ENCODE measurements around the gene NOD2.
A peak's percentile ranks its signal among the peaks of the same experiment; 100 is the strongest.

The NOD2 gene

DNA sequence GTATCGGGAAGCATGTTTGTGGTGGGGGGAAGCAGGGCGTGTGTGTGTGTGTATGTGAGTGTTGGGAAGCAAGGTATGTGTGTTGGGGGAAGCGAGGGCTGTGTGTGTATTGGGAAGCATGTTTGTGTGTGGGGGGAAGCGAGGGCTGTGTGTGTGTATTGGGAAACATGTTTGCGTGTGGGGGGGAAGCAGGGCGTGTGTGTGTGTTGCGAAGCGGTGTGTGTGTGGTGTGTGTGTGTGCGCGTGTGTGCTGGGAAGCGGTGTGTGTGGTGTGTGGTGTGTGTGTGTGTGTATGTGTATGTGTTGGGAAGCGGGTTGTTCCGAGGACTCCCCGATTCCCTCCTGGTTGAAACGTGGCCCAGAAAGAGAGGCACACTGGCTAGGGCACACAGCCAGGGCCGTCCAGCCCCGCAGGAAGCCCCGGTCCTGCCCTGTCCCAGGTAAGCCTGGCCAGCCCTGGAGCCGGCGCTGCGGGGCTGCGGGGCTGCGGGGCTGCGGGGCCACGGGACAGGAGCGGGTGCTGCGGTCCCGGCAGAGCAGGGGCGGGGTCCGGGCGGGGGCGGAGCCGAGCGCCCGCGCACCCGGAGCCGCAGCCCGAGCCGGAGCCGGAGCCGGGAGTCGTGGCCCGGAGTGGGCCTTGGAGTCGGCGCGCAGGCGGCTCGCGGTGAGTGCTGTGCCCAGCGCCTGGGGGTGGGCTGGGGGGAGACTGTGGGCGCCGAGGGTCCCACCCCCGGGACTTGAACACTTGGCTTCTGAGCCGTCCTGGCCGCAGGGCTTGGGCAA is at the start of gene NOD2:
Gene NOD2, plus strand, starts transcription at position 608 of the 783 bp plus-strand sequence. CDS start 5,890 bp downstream, outside the sequence.
- DNase-seq, result no peak

DNA sequence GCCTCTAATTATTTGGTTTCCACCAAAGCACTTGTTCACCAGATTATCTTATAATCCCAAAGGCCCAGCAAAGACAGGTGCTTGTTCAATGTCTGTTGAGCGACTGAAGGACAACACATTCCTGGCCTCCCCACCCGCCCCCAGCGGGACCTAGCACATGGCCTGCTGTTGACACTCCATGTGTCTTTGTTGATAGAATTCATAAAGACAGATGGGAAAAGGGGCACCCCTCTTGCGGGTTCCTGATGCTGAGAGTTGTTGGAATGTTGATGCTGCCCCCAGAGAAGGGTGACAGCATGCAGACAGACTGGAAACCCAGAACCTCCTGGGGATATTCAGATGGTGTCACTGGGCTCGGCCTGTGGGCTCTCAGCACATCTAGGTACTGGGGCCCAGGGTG is 49.2 kb upstream of the NOD2 start:
- DNase-seq, result no peak

DNA sequence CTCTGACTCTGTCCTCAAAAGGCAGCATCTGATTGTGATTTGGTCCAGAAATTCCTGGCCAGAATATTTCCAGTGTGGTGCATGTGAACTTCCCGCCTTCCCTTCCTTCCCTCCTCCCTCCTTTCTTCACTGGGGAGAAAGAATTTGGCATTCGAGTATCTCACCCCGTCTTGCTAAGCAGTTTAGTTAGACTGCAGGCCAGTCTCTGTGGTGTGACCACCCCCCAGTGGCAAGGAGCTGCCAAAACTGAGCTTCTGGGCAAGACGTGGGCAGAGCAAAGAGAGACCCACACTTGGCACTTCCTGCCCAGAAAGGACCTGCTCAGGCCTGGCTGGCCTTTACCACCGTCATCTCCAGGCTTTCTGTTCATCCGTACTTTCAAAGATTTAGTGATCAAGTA is 48.7 kb upstream of the NOD2 start:
- peak in 7 of 14 donors; percentile 12 to 30 (median 15) for DNase-seq

DNA sequence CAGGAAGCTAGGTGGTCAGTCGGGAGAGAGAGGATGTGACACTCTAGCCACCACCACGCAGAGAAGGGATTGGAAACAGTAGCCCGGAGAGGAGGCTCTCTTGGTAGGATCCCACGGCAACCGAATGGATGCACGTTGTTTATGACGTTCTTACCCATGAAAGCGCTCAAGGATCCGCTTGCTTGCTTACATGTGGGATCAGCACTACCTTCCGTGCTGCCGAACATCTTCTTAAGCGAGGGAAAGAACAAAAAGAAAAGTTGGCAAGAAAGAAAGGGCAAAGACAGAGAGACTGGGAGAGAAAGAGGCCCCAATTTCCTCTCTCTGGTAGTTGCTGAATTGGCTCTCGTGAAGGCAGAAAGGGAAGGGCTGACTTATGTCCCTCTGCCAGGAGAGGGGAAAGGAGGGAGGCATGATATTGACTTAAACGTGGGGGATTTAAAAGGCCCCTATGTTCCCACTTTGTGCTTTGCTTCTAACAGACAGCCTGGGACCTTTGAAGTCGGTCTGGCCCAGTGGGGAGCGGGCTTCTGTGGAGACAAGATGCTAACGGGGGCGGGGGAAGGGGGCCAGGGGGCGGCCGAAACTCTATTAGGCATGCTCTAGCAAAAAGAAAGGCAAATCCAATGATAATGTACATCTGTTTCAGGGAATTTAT is 47.7 kb upstream of the NOD2 start:
- DNase-seq, result no peak

DNA sequence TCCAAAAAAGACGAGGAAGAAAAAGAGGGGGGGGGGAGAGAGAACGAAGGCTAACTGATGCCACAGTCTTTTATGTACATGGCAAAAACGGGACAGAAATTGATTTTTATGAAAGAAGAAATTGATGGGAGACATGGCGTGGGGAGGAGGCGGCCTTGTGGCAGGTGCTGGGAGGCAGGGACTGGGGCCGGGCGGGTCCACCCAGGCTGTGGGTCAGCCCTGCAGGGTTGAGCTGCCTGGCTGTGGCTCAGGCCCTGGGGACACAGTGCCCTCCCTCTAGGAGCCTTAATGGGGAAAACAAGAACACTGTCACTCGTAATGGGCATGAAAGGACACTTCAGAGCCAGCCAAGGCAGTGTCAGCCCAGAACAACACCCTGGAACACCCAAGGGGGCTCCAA is 47.1 kb upstream of the NOD2 start:
- no peak for DNase-seq

DNA sequence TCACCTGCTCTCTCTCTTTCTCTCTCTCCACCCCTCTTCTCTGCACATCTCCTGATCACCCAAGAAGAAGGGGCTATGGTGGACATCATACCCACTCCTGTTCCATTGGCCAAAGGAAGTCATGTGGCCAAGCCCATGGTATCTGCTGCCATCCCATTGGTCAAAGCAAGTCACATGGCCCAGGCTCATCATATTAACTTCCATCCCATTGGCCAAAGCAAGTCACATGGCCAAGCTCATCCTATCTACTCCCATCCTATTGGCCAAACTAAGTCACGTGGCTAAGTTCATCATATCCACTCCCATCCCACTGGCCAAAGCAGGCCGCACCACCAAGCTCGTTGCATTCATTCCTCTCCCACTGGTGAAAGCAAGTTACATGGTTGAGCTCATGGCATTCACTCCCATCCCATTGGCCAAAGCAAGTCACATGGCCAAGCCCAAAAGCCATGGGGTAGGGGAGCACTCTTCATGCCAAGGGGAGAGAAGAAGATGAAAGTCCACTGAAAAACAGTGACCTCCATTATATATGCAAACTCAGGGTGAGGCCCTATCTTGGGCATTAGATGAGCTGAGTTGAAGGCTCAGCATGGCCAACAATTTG is 41.5 kb upstream of the NOD2 start:
- DNase-seq, result no peak

DNA sequence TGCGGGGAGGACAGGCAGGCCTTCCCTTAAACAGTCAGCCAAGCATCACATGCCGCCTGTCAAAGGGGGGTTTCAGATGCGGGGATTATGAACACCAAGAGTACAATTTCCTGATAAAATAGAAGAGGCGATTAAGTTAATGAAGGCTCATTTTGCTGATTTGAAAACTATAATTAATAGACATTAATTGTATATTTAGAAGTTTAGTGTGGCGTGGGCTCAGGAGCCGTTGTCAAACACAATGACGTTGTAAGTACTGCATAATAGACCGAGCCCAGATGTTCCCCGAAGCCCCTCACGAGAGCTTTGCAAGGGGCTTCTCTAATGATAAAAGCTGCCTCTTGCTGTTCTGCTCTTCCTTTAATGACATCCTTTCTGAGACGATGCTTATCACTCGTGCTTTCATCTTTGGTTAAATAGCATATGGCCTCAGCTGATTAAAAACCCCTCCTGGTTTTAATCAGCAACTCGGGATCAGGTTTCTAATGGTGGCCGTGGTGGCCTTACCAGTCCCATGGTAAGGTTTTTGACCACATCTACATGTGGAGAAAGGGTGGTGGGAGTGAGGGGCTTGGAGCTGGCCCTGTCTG is 40.5 kb upstream of the NOD2 start:
- DNase-seq, result no peak

DNA sequence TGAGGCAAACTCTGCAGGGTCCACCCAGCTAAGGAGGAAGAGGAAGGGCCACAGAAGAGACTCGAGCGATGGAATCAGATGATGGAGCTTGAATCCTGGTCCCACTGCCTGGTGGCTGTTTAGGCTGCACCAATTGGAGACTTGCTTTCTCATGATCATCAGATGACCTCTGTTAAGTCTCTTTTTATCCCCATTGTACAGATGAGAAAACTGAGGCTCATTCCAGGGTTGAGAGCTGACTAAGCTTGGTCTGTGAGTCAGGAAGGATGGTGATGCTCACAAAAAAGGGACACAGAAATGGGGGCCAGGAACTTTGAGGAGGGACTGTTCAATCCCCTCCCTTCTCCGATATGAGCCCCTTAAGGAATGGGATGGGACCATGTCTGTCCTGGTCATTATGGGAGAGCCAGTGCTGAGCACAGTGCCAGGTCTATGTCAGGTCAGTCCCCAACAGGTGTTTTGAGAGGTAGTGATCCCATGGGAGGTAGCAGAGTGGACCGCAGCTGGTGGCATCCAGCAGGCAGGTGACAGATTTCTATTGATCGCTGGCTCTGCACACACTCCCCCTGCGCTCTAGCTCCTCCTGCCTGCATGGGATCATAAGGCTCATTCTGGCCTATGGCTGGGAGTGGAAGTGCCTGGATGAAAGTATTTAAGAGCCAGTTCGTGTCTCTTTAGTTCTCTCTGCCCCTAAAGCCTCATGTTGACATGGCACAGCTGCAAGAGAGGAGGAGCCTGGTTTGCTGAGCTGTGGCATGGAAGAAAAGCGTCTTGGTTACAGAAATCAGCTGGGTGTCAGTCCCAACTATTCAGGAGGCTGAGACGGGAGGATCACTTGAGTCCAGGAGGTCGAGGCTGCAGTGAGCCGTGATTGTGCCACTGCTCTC is 39.5 kb upstream of the NOD2 start:
- no peak for DNase-seq

DNA sequence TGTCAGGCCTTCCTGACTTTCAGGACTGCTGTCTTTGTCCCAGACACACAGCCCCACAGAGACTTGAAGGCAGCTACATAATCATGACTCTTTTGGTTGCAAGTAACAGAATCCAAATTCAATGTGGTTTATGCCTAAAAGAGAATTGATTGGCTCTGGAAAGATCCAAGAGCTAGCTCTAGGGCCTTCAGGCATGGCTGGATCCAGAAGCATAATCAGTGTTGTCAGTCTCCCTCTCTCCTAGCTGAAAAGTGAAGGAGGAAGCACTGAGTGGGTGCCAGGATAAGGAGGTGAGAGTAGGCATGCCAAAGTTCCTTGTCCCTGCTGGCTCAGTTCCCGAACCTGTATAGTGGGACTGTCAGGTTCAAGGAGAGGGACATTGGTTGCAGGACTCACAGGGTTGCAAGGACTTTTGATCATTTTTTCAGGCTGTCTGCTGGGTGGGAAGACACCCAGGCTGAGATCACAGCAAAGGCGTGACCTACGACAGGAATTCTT is 37.8 kb upstream of the NOD2 start:
- DNase-seq, result no peak

DNA sequence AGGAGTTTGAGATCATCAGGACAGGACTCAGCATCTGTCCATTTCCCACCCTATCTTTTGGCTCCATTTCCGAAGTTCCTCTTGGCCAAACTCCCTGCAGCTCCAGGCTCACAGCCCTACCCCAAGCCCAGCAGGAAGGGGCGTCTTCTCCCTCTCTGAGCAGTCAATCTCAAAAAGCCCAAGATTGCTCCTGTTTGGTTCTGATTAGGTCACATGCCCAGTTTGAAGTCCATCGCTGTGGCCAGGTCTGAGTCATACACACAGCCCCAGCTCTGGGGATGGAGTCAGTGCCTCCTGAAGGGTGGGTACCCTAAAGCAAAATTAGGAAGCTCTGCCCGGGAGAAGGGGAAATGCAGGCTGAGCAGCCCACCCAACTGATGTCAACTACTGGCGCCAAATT is 36.2 kb upstream of the NOD2 start:
- no peak for DNase-seq

DNA sequence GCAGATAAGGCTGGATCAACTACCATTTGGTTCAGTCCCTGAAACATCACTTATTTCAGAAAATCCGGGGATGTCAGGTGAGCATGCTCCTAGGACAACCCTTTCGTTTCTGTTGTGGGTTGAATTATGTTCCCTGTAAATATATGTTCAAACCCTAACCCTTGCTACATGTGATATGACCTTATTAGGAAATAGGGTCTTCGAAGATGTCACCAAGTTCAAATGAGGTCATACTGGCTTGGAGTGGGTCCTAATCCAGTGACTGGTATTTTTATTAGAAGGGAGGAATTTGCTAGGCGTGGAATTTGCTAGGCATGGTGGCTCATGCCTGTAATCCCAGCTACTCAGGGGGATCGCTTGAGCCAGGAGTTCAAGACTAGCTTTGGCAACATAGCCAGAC is 33.6 kb upstream of the NOD2 start:
- no peak for DNase-seq

DNA sequence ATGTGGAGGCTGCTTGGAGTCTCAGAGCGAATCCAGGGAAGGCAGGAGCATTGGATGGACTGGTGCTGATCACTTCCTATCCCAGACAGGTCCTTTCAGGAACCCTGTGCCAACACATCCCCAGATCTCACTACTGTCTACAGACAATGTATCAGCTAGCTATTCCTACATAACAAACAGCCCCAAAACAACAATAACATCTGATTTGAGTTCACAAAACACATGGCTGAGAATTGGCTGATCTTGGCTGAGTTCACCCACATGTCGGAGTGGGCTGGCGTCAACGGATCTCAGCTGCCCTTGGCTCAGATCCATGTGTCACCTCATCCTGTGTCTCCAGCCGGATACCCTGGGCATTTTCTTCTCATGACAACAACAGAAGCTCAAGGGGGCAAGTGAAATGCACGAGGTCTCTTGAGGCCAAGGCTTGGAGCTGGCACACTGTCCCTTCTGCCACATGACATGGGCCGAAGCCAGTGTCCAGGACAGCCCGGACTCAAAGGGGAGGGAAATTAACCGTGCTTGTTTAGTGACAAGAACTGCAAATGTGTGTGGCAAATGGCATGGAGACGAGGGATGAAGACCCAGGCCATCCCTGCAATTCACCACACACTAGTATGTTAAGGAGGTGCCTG is 31.0 kb upstream of the NOD2 start:
- DNase-seq, result no peak

DNA sequence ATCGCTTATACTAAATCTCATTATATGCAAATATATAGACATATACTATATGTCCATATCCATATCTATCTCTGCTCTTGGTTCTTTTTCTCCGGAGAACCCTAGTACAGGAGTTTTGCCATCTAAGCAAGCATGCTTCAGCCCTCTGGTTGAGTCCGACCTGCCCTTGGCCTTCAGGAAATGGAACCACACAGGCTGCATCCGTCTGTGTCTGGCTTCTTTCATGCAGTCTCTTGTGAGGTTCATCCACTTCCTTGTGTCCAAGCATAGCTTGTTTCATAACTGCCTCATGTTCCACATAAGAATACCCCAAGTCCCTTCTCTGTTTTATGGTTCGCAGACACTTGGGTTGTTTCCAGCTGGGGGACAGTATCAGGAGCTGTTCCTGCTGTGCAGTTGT is 29.1 kb upstream of the NOD2 start:
- no peak for DNase-seq

DNA sequence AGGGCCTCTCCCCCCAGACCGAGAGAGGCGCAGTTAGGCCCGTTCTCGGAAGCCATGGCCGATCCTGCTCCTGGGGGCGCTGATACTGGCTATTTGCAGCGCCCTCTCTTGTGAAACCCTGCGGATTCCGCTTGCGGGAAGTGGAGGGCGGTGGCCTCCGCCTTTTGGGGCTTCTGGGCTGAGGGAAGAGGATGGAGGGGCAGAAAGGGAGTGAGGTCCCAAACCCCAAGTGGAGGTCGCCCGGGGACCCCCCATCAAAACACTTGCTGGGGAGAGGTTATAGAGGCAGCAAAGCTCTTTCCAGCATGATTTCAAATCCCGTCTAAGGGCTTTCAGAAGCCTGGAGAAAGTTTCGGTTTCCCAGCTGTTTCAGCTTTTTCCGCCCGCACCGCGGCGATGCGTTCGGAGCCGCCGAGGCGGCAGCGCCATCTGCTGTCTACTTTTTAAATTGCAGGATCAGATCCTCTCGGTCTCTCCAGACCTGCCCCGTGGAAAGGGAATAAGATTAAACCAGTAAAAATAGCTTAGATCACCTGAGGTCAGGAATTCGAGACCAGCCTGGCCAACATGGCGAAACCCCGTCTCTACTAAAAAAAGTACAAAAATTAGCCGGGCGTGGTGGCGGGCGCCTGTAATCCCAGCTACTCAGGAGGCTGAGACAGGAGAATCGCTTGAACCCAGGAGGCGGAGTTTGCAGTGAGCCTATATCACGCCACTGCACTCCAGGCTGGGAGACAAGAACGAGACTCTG is 28.1 kb upstream of the NOD2 start:
- DNase-seq, result peak in 13 of 14 donors; percentile 18 to 83 (median 48)

DNA sequence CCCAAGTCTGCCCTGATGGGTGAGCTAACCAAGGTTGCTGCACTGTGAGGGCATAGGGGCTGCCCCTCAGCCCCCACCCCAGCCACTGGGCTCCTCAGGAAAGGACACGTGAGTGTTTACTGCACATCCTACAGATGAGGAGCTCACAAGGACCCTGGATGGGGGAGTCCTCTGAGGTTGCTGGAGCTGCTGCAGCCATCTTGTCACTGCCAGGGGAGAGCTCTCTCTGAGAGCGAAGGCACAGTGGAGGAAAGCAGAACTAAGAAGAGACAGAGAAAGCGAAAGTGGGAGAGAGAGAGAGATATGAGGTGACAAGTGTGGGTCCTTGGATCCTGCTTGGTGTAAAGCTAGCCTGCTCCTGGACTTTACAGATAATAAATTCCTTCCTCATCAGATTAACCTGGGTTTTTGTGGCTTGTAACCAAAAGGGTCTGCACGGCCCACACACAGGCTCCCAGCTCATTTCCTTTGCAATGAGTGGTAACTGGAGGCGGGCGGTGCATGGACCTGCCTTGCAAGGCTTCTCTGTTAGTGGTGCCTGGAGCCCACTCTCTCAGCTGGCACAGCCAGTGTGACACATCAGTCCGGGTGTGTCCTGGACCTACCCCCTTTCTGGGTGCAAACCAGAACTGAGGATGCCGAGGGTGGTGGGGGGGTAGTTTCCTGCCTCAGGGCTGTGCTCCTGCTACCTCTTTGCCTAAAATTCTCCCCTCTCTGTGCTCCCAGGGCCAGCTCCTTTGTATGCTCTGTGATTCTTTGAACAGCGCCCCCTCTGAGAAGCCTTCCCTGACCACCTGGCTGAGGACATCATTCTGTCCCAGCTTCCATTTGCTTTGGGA is 26.5 kb upstream of the NOD2 start:
- no peak for DNase-seq

DNA sequence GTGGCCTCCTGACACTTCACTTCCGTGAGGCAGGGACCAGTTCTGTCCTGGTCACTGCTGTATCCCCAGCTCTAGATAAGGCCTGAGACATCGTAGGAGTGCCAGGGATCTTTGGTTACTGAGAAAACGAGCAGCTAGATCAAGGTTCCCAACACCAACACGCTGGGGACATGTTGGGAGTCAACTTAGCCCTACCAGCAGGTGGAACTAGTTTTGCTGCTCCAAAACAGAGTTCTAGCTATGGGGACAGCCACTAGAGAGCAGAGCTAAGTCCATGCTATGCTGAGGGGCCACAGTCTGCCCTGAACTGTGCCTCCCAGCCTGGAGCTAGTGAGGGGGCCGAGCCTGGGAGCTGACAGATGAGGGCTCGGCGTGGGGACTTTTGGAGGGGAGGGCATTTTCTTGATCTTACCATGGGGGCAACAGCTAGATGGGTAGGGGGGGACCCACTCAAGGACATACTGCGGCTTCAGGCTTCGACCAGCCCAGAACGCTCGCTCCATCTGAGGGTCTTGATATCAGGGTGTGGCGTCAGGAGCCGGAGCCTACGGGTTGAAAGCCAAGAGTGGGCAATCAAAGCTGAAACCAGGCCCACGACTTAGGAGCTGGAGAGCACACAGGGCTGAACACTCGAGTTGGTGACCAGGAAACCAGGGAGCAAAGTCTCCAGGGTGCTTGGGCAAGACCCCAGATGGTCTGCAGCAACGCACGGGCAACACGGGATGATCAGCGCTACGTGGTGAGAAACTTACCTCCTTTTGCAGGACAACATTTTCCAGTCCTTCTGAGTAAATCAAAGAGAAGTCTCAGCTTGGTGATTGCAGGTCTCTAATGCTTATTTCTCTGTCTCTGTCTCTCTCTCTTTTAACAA is 25.7 kb upstream of the NOD2 start:
- DNase-seq, result no peak

DNA sequence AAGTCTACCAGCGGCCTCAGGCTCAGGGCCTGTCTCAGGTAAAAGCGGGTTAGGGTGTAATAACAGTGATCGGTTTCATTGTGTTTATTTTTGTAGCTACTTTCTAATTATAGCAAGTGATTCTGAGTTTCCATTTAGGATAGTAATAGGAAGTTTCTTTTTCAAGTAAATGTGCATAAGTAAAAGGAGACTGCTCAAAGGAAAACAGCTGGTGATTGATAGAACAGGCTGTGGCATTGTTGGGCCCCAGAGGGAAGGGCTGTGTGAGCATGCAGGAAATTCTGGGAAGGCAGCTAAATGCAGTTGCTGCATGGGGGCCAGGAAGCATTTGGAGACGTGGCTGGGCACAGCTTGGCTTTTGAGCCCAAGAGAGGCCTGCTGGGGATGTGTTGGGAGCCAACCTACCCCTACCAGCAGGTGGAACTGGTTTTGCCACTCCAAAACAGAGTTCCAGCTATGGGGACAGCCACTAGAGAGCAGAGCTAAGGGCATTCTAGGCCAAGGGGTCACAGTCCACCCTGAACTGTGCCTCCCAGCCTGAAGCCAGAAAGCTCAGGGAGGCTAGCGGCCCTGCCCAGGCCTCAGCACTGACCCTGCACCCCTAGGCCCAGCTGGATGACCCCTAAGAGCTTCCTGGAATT is 24.9 kb upstream of the NOD2 start:
- DNase-seq, result peak in 2 of 14 donors; percentile 10 to 28

DNA sequence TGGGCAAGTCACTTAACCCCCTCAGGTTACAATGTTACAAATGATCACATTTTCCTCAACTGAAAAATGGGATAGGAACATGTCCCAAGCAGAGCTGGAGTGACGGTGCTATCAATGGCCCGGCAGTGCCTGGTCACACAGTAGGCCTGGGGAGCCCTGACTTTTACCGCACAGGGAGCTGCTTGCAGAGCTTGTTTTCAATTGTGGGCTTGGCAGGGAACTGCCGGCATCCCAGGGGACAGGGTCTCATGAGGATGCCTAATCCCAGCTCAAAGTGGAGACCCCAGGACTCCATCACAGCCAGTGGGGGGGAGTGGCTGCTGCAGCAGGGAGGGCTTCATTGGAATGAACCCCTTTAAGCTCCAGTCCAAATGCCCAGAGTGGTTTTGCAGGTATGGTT is 23.7 kb upstream of the NOD2 start:
- DNase-seq, result no peak
